Activated CD8-positive, alpha-beta memory T cell treated with anti-CD3 and anti-CD28 coated beads, Interleukin-2, amount 50 U/mL, for 48 hours (primary cell): ENCODE measurements around the gene CCDC85A.

Experiments
- DNase-seq: peaks from one replicate; pipeline ENCODE4 v3.0.0-alpha.2; 2020

Gene CCDC85A

DNA sequence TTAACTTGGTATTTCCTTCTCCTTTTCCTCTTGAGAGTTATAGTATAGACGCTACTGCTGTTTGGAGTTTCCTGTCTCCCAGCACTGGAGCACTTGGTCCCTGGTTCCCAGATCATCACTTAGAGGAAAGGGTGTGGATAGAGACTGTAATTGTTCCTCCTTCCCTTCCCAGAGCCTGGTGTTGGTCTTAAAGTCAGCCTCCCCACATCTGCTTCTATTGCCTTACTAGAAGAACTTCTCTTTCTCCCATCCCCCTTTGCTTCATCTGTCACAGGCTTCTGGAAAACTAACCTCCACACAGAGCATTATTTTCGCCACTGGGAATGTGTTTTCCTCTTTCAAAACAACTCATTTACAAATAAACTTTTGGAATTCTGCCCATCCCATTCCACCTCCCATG, 131.0 kb downstream of the CCDC85A start:
- DNase-seq, result no peak

DNA sequence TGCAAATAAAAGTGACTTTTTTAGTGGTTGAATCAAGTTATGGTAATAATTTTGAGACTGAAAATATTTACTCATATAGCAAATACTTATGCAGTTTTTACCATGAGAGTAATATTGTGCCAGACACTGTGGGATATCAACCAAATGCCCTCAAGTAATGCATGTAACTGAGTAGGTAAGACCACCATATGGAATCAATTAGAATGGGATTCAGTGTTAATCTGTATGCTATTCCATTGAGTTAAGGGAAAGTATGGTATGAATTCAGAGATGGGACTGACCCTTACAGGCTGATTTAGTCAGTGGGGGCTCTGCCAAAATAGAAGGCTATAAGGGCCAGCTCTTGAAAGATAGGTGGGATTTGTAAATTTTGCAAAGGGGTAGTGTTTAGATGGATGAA, 131.6 kb downstream of the CCDC85A start:
- no peak for DNase-seq

DNA sequence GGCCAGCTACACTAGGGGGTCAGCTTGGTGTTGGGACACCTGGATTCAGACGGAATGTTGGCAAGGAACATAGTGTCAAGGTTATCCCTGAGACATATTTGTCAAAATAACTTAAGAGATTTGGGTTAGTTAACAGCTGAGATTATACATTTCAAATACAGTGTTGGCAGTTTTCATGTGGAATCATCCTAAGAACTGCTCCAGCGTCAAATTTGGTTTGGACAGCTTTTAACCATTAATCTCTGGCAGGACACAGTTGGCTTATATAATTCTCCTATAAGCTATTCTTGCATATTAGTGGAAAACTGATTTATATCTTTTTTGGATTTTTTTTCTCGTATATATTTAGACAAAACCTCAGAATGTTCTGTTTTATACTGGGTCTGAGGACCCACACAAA, 132.2 kb downstream of the CCDC85A start:
- DNase-seq, result no peak

DNA sequence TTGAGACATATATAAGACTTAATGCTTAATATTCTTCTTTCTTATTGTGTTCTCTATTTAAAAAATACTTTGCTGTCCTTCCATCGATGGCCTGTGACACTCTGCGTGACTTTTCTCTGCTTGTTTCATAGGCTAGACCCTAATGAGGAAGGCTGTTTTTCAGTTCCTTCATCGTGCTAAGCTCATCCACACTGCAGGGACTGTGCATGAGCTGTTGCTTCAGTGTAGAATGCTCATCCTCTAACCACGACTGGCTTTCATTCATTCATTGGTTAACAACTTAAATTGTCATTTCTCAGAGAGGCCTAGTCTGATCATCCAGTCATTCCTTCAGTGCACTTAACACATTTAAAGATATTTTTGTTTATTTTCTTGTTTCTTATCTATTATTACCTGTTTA, 134.4 kb downstream of the CCDC85A start:
- DNase-seq, result no peak

DNA sequence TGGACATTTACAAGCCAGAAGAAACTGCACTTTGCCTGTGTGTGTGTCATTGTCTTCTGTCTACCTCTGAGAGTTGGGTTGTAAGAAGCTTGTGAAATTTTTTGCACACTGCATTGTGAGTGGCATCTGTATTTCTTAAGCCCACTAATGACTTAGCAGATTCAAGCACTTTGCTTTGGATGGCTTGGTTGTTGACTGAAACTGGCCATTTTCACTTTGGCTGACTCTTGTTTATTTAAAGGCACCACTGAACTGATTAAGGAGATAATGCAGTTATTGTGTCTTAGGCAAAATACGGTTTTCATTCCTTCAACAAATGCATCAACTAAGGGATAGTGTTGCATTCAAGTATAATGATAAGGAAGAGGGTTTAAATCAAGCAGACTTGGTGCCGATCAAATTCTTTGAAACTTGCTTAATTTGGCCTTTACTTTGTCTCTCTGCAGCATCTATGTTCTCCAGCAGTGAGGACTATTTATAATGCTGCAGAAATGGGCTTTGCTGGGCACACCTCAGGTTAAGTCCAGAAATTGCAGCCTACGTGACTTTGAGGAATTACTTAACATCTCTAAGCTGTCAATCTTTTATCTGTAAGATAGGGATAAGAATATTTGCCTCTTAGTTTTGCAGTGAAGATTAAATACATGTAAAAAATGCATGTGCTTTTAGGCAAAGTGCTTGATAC, 142.0 kb downstream of the CCDC85A start:
- DNase-seq, result no peak

DNA sequence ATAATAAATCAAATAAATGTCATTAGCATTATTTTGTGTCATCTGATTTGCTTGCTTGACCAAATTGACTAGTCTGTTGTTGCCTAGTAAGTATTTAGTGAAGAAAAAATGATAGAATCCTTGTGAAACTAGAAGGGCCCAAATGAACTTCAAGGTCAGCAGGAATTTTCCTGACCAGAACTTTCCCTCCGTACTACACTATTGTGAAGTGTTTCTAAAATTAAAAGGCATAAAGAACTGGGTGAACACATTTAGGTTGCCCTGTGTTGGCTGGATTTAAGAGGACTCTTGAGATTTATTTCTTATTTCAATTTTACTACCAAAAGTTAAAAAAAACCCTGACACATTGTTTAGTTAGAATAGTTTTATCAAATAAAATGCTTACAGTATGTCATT, 142.6 kb downstream of the CCDC85A start:
- DNase-seq, result no peak

DNA sequence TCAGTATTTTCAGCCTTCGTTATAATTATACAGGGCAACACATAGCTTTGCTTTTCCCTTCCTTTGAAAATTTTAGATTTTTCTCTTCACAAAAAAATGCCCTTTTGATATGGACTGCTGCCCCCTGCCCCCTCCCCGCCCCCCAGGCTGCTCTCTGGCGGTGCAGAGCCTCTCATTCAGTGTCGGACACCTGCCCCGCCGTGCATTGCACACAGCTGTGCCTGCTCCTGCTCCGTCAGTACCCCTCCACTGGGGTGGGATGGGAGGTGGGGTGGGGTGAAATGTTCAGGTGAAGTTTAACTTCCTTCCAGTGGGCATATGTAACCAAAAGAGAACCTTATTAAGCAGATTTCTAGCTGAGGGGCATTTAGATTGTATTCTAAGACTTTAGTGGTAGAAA, 148.0 kb downstream of the CCDC85A start:
- DNase-seq, result no peak

DNA sequence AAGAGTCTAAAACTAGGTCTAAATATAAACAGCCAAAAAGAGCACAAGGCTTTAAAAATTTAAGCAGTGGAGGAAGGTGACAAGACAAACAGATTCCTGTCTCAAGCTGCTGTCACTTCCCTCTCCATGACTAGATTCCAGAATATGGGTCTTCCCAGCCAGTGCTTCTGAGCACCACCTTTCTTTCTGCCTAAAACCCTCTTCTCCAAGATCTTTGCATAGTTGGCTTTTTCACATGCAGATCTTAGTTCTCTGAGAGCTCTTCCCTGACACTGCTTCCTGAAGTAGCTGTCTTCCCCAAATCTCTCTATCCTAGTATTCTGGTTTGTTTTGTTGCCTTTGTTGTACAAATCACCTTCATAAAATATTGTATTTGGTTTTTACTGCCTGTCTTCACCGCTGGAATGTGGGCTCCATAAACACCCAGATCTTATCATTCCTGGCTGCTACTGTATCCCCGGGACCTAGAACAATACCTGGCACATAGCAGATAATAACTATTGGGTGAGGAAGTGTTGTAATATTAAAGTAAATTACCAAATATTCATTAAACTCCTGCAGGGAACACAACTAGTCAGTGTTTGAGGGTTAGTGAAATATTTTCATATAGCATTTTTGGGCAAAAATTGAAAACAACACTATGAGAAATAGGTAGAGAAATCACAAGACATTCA, 150.2 kb downstream of the CCDC85A start:
- no peak for DNase-seq

DNA sequence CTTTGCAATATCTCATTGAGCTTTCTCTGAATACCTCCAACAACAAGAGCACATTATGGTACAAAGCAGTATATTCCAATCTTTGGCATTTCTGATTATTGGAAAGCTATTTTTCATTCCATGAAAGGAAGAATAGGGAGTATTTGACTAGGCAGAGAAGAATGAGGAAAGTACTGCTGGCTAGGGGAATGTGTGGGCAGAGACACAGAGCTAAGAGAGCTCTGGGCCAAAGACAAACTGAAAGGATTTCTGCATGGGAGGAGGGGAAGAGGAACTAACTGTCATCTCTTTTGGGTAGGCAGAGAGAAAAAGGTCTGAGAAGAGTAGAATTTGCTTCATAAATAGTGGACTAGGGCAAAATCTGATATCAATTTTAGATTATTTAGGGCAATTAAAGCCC, 150.8 kb downstream of the CCDC85A start:
- no peak for DNase-seq

DNA sequence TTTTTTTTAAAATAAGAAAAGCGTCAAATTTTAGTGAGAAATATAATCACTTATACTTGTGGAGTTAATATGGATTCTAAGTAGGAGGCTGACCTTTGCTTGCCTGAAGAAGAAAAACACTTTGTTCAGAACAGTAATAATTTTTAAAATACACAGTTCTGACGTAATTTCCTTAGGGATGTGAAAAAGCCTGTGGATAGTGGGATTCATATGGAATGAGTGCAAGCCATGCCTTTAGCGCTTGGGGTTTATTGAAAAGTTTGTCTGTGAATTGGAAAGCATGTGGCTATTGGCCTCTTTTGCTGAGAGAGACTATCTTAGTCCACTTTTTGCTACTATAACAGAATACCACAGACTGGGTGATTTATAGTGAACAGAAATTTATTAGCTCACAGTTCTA, 151.3 kb downstream of the CCDC85A start:
- DNase-seq, result no peak

DNA sequence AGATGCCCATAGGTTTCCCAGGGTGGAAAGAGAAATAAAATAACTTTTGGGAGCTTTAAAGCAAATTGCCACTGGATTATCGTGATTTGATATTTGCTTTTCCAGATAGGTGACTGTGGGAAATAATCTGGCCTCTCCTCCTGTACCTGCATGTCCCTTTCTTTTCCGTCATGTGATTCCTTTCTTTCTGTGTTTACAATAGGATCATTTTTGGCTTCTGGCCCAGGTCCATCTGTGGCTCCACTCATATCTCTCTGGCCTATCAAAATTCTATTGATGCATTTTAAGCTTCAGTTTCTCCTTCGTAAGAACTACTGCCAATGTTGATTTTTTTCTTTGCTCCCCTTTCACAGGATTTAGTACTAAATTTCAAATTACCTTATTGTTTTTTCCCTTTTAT, 153.6 kb downstream of the CCDC85A start:
- no peak for DNase-seq

DNA sequence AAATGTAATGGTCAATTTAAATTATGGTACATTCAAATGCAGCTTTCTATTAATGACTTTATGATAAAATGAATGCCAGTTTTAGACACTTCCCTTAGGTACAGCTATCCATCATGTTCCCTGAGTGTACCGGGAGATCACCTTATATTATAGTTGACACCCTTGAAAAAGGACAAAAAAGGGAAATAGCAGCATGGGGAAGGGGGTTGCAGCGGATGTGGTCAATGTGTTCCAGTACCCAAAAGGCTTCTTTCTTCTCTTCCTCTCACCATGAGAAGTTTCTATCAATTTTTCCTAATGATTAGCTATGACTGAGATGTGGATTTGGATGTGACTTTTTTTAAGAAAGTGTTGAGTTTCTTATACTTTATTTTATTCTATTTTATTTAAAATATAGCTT, 154.4 kb downstream of the CCDC85A start:
- no peak for DNase-seq

DNA sequence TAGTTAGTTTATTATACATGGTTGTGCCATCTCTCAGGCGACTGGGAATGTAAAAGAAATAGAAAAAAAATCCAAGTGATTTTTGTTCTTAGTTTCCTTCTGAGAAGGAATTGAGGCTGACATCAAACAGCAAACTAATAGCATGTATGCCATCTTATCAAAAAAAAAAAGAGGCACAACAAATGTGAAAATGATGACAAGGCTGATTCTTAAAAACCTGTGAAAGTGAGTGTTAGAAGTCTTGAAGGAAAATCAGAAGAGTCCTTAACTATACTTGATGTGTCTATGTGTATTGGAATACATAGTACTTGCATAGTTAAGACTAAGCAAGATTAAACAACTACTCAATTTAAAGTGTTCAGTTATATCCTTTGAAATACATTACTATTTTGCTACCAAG, 161.0 kb downstream of the CCDC85A start:
- DNase-seq, result no peak

DNA sequence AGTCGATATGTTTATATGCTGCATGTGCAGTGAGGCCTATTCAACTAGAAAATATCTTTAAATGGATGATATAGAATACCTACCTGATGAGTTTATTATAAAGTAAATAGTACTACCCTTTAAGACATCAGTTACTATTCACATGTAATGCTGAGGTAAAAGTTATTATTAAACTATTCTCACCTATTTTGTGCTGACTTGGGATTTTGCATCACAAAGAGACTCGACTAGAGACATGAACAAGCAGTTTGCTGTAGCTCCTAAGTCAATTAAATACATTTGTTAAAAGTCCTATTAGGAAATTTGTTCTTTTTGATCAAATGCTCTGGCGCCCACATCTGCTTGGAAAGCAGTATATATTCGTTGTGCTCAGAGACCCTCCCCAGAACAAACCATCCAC, 164.1 kb downstream of the CCDC85A start:
- no peak for DNase-seq

DNA sequence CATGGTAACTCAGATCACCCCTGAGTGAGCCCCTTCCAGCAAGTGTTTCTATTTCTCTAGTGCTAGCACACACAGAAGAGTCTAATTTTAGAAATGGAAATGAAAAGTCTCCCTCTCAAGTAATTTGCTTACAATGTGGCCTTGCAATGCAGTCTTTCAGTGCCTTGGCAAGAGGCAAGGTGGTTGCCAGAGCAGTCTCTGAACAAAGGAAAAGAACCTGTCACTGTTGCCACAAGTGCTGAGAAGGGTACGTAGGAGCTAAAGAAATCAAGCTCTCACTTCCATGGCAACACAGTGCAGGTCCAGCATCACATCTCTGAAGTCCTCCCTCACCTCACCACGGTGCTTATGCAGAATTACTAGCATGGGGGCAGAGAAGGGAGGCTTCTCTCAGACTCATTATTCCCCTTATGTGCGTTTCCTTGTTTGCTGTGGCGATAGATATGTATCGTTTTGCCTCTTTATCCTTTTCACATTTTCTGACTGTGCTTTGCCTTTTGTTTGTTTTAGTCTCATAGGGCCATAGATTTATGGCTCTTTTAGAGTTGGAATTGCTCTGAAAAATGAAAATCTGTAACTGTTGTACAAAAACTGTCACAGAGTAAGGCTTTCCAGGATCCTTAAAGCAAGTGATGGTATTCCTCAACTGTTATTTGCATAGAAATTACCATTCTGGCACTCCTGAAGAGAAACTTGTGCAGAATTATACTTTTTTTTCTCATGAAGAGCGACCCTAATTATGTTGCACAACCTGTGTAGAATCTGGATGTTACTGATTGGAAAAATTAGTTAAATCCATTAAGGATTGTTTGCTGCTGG, 164.8 kb downstream of the CCDC85A start:
- no peak for DNase-seq

DNA sequence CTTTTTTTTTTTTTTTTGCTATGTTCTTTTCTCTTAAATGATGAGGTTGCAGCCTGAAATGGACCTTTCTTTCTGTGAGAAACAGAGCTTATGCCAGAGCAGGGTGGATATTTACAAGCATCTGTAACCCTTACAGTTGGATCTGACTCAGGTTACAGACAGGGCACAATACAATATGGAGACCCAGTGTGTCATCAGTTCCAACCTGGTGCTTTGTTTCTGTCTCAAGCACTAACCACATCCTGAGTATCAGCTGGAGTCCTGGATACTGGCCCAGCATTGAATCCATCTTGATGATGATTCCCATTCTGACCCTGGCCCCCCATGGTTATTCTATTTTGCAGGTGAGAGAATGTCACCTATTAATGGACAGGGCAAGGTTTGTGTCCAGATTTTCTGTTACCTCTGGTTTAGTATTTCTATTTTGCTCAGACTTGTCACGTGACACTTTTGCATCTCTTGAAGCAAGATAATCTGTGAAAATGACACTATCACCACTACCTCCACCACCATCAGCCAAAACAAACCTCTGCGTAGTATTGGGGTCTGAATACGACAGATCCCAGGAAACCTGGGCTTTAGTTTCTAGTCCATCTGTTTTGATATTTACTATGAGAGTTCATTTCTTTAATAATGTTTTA, 174.0 kb downstream of the CCDC85A start:
- DNase-seq, result no peak

DNA sequence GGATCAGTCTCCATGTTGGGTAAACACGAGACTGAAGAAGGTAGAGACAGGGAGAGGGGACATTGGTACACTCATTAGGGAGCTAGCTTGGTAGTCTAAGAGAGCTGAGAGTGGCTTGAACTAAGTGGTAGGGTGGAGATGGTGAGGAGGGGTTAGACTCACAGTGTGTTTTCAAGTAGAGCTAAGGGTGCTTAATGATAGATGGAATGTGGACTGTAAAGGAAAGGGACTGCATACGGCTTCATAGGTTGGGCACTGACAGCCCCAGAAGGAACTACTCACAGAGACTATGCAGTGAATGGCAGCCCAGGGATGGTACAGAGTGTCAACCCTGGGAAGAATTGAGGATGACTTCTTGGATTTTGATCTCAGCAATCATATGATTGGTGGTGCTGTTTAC, 178.1 kb downstream of the CCDC85A start:
- no peak for DNase-seq

DNA sequence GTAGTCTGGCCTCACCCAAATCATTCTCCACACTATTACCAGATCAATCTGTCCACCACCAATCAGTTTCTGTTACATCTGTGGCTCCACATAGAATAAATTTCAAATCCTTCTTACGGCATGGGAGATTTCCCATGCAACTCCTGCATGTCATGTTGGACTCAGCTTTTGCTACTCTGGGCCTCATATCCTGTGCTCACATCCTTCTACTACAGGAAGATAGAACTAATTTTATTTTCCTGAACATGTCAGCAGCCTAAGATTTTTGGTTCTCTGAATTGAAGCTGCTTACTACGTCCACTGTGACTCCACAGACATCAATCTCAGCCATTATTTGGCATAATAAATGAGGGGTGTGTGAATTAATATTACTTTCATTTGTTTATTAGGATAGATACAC, 181.1 kb downstream of the CCDC85A start:
- DNase-seq, result no peak

DNA sequence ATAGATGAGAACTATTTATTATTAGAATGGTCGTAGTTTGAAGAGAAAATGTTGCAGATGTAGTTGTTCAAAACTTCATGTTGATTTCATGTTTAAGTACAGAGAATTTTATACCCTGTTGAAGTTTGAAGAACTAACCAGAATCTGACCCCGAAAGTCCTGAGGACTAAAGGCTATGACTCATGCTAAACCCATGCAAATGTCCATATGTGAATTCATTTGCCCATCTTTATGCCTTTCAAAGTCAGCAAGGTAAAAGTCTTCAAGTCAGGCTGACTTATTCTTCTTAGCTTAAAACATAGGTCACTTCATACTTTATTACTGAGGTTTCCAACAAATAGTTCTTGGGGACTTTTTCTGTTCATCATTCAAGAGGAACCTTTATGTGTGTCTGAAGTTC, 185.5 kb downstream of the CCDC85A start:
- no peak for DNase-seq

DNA sequence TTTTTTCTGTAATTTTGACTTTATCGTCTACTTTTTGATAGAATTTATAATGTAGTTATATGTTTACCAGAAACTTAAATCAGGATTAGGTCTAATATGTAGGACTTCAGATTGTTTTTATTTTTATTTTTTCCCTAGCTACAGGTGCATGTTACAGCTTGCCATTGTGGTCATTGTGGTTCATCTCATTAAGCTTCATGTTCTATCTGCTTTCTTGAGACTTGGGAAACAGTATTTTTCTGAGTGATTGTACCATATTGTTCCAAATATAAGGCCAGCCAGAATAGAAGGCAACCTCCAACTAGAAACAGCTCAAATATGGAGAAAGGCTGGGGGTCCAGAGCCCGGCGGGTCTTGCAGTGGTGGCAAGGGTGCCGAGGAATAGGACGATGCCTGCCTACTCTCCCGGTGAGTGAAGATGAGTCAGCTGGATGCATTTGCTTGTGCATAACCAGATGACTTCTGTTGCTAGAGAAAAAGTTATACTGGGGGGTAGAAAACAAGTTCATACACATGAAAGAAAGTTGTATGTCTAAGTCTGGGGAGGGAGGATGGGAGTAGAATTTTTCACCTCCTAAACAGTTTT, 188.4 kb downstream of the CCDC85A start:
- no peak for DNase-seq

DNA sequence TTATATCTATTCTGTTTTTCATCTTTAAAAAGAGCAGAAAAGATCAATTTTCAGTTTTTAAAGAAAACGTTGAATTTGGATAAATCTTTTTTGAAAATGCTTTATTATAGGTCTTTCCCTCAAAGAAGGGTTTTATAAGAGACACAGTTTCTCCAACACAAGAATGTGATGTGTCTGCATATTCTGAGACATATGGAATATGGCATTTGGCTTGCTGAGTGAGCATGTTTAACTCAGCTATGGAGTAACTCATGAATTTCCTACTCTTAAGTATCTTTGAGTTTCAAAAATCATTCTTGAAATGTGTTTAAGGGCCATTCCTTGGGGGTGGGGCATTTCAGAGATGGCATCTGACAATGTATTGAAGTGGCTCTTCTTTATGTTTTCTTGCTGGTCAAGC, 191.5 kb downstream of the CCDC85A start:
- DNase-seq, result no peak

DNA sequence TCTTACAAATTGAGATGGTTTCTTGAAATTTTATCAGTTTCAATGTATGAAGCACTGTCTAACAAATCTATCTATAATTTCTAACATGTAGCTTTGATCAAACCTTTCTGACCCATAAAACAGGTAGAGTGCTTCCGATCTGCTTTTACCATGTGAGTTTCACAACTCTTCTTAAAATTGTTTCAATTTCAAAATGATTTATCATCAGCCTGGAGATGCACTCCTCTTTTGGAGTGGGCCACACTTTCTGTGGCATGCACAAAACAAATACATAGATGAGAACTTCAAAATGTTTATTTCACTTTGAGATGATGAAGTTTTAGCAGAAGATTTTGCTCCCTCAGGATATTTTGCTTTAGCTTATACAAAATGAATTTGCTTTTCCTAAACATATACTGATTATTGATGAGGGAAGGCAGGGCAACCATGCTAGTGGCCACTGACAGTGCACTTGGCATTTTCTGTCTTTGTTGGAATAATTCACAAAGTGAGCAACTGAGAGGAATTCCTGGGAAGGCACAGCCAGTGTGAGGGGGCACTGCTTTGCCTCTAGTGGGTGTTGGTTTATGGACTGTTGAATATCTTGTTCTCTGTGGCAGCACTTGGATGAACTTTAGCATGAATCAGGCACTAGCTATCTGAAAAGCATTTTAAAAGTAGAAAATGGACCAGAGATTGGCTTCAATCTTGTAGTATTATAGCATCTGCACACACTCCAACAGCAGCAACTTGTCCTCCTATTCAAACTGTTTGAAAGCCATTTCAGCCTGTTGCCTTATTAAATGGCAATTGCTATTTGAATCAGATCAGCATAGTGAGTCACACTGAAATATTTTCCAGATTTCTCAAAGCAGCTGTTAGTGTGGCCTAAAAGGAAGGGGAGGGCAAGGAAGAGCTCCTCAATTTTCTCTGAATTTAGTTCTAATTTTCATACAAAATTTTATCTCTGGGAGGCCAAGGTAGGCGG, 193.2 kb downstream of the CCDC85A start:
- no peak for DNase-seq
